Activated naive CD4-positive, alpha-beta T cell treated with anti-CD3 and anti-CD28 coated beads for 36 hours (primary cell): ENCODE results near the gene ACSM5. TPM values are rescaled to one million over a fixed set of nuclear protein-coding genes. Genes with fewer than 3 reads are reported as not detected.
"Not testable (repeated sequence)": the region's sequence is repeated elsewhere in the genome, so short reads cannot be mapped to it uniquely, and the experiment has no call there.

ENCODE experiments used
- CTCF ChIA-PET: fragments of 350-600 bp; sonication (Branson Sonifier 250); formaldehyde crosslinking; loops from one replicate; lab custom pipeline; 2021; ENCODE audit warnings: antibody characterized with exemption; lab: Charles Lee
- DNase-seq: peaks from one replicate; pipeline ENCODE4 v3.0.0-alpha.2; 2020
- H3K27ac Mint-ChIP-seq: one replicate; pipeline ENCODE4 v1.8.0; 2021; ENCODE audit warnings: mild to moderate bottlenecking, mixed read lengths
- H3K27me3 Mint-ChIP-seq: one replicate; pipeline ENCODE4 v1.8.0; 2021; ENCODE audit warnings: low read depth, mixed read lengths
- H3K36me3 Mint-ChIP-seq: one replicate; pipeline ENCODE4 v1.8.0; 2021; ENCODE audit warnings: low read depth, mixed read lengths
- H3K4me1 Mint-ChIP-seq: one replicate; pipeline ENCODE4 v1.8.0; 2021; ENCODE audit warnings: low read depth, mixed read lengths
- H3K4me3 Mint-ChIP-seq: one replicate; pipeline ENCODE4 v1.8.0; 2021; ENCODE audit warnings: mild to moderate bottlenecking, moderate library complexity, mixed read lengths
- H3K9me3 Mint-ChIP-seq: one replicate; pipeline ENCODE4 v1.8.0; 2021; ENCODE audit warnings: mixed read lengths
- intact Hi-C: fragments of 100-400 bp; cut with micrococcal nuclease; formaldehyde crosslinking; loops from one replicate; pipeline ENCODE4 v1.15.1; 2023
- total RNA-seq, 2 experiments: library from RNA; stranded (reverse); gene quantifications; one replicate each; pipeline ENCODE4 v1.2.3, GENCODE V29; 2021

The ACSM5 gene
- total RNA-seq, 2 experiments from 2014 or later: not detected

DNA sequence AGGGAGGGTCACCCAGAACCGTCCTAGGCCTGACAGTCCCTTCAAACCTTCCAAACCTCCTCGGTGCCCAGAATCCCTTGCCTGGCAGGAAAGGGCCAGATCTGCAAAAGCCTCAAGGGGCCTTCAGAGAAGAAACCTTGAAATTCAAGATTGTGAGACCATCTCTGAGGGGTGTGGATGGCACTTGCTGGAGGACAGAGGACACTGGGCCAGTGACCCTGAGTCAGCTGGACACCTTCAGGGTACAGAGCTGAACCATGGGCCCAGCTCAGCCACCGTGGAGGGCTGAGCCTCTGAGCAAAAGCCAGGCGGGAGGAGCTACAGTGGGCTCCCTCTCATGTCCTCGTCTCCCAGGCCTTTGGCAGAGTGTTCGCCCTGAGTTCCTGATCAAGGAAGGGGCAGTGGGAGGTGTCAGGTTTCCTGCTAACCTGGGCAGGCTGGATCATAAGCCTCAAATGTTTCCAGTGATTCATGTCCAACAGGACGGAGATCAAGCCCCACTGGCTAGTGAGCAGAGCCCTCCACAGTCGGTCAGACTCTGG is 7.8 kb upstream of the ACSM5 start:
- intact Hi-C loops: no loop called here
- DNase-seq: no peak
- H3K4me3 Mint-ChIP-seq: no peak overlapping the region
- no peaks in the 10 kb centered on the region for H3K27me3 Mint-ChIP-seq
- no peaks in the 10 kb centered on the region for H3K36me3 Mint-ChIP-seq
- CTCF ChIA-PET: no interaction called here
- no peak overlapping the region for H3K27ac Mint-ChIP-seq
- H3K9me3 Mint-ChIP-seq: no peaks in the 10 kb centered on the region
- H3K4me1 Mint-ChIP-seq: no peaks in the 10 kb centered on the region

DNA sequence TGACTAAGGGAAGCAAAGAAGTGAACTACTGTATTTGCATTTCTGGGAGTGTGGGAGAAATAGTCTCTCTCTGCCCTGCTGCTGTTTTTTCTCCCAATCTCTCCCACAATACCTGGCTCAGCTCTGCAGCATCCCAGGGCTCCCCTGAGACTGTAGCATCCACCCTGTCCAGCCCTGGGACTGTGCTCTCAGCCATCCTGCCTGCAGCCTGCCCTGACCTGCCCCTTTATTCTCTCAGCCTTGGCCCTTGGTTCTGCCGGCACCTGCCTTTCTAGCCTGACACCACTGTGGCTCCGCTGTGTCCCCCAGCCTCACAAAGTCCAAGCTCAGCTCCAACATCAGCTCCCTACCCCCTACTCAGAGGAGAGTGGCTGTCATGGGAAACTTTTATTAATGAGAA is 6.7 kb upstream of the ACSM5 start:
- Mint-ChIP-seq H3K9me3 (no peaks in the 10 kb centered on the region), H3K27me3 (no peaks in the 10 kb centered on the region), H3K4me3 (no peak overlapping the region), H3K4me1 (no peaks in the 10 kb centered on the region), H3K36me3 (no peaks in the 10 kb centered on the region), H3K27ac (no peak overlapping the region)
- CTCF ChIA-PET: no interaction called here
- no peak for DNase-seq
- intact Hi-C loops: no loop called here

- no peaks in the 10 kb centered on the region for H3K9me3 Mint-ChIP-seq
- CTCF ChIA-PET: no interaction called here
- intact Hi-C loops: no loop called here
Measured at GRCh38 chr16:20404637-20405036, 4.7 kb upstream of the ACSM5 start, which contains the start of gene PDILT. Gene PDILT (minus strand): TSS chr16:20404737. CDS start chr16:20399300, 5,437 bp downstream.

DNA sequence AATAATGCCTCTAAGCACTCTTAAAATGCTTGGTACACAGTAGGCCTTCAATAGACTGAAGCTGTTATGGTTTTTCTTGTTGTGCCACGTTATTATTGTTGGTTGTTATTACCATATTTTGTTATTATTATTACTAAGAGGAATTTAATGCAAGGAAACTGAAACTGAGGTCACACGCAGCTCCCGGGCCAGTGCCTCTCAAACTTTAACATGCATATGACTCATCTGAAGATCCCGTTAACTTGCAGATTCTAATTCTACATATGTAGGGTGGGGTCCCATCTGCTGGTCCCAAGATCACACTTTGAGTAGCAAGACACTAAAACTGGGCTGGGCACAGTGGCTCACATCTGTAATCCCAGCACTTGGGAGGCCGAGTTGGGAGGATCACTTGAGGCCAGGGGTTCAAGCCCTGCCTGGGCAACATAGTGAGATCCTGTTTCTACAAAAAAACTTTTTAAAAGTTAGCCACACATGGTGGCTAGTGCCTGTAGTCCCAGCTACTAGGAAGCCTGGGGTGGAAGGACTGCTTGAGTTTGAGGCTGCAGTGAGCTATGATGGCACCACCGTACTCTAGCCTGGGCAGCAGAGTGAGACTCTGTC is 888 bp downstream of the ACSM5 start:
- H3K27me3 Mint-ChIP-seq: peaks cover 8% of the 10 kb centered on the region
- no peaks in the 10 kb centered on the region for H3K9me3 Mint-ChIP-seq
- CTCF ChIA-PET: no interaction called here
- no peak for DNase-seq
- H3K36me3 Mint-ChIP-seq: no peaks in the 10 kb centered on the region
- H3K4me1 Mint-ChIP-seq: no peaks in the 10 kb centered on the region
- H3K4me3 Mint-ChIP-seq: no peak overlapping the region
- intact Hi-C loops: no loop called here
- no peak overlapping the region for H3K27ac Mint-ChIP-seq

More at GRCh38 chr16:20404637-20405036, 4.7 kb upstream of the ACSM5 start, which contains the start of gene PDILT:
- Mint-ChIP-seq H3K4me3 (no peak within 1 kb of the TSS), H3K4me1 (no peaks in the 10 kb centered on the region), H3K36me3 (no peaks in the 10 kb centered on the region), H3K27ac (no peak within 1 kb of the TSS), H3K27me3 (no peaks in the 10 kb centered on the region)
- no peak for DNase-seq

GRCh38 chr16:20411055-20411454 is 1.7 kb downstream of the ACSM5 start:
- Mint-ChIP-seq H3K4me3 (no peak overlapping the region), H3K9me3 (no peaks in the 10 kb centered on the region), H3K4me1 (no peaks in the 10 kb centered on the region), H3K27ac (no peak overlapping the region), H3K27me3 (peaks cover 12% of the 10 kb centered on the region), H3K36me3 (no peaks in the 10 kb centered on the region)
- intact Hi-C loops: no loop called here
- DNase-seq: no peak
- CTCF ChIA-PET: no interaction called here

GRCh38 chr16:20415541-20415940 is 6.2 kb downstream of the ACSM5 start:
- no peak overlapping the region for H3K27ac Mint-ChIP-seq
- H3K27me3 Mint-ChIP-seq: peaks cover 12% of the 10 kb centered on the region
- H3K9me3 Mint-ChIP-seq: no peaks in the 10 kb centered on the region
- intact Hi-C loops: no loop called here
- no peaks in the 10 kb centered on the region for H3K36me3 Mint-ChIP-seq
- CTCF ChIA-PET: no interaction called here
- DNase-seq: no peak
- H3K4me1 Mint-ChIP-seq: no peaks in the 10 kb centered on the region
- no peak overlapping the region for H3K4me3 Mint-ChIP-seq

GRCh38 chr16:20419093-20419492 is 9.8 kb downstream of the ACSM5 start:
- CTCF ChIA-PET, H3K9me3 Mint-ChIP-seq, H3K27me3 Mint-ChIP-seq, H3K36me3 Mint-ChIP-seq, H3K4me3 Mint-ChIP-seq, H3K27ac Mint-ChIP-seq, intact Hi-C loops, DNase-seq, H3K4me1 Mint-ChIP-seq: not testable (repeated sequence)

DNA sequence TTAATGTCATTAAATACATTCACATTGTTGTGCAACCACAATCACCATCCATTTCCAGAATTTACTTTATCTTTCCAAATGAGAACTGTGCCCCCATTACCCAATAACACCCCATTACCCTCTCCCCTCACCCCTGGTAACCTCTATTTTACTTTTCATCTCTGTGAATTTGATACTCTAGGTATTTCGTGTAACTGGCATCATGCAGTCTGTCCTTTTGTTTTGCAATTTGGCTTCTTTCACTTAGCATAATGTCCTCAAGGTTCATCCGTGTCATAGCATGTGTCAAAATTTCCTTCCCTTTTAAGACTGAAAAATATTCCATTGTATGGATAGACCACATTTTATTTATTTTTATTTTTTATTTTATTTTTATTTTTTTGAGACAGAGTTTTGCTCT is 12.4 kb downstream of the ACSM5 start:
- CTCF ChIA-PET, H3K27me3 Mint-ChIP-seq, H3K27ac Mint-ChIP-seq, H3K9me3 Mint-ChIP-seq, H3K4me3 Mint-ChIP-seq, H3K36me3 Mint-ChIP-seq, intact Hi-C loops, H3K4me1 Mint-ChIP-seq, DNase-seq: not testable (repeated sequence)

- H3K9me3 Mint-ChIP-seq, intact Hi-C loops, H3K27me3 Mint-ChIP-seq: not testable (repeated sequence)
Measured at GRCh38 chr16:20423772-20424128, 14.4 kb downstream of the ACSM5 start.

GRCh38 chr16:20424129-20424866 is 15.0 kb downstream of the ACSM5 start:
- Mint-ChIP-seq H3K36me3 (no peaks in the 10 kb centered on the region), H3K9me3 (no peaks in the 10 kb centered on the region), H3K27ac (no peak overlapping the region), H3K27me3 (peaks cover 1% of the 10 kb centered on the region), H3K4me3 (no peak overlapping the region), H3K4me1 (no peaks in the 10 kb centered on the region)
- CTCF ChIA-PET: no interaction called here
- intact Hi-C loops: no loop called here
- no peak for DNase-seq

More at GRCh38 chr16:20423772-20424128, 14.4 kb downstream of the ACSM5 start:
- CTCF ChIA-PET, H3K36me3 Mint-ChIP-seq, DNase-seq, H3K27ac Mint-ChIP-seq, H3K4me1 Mint-ChIP-seq, H3K4me3 Mint-ChIP-seq: not testable (repeated sequence)

- H3K4me3 Mint-ChIP-seq, H3K4me1 Mint-ChIP-seq, H3K9me3 Mint-ChIP-seq, CTCF ChIA-PET, H3K36me3 Mint-ChIP-seq, intact Hi-C loops, DNase-seq, H3K27me3 Mint-ChIP-seq, H3K27ac Mint-ChIP-seq: not testable (repeated sequence)
Measured at GRCh38 chr16:20427401-20427797, 18.1 kb downstream of the ACSM5 start.

- H3K9me3 Mint-ChIP-seq, H3K36me3 Mint-ChIP-seq, H3K27me3 Mint-ChIP-seq, DNase-seq, H3K4me1 Mint-ChIP-seq, intact Hi-C loops, H3K27ac Mint-ChIP-seq, H3K4me3 Mint-ChIP-seq: not testable (repeated sequence)
- CTCF ChIA-PET: interaction anchor here (0.7 kb wide), 1 partner anchor 95 kb away, joined by 3 read pairs; no protein-coding TSS in a partner anchor
Measured at GRCh38 chr16:20429499-20429898, 20.2 kb downstream of the ACSM5 start.

DNA sequence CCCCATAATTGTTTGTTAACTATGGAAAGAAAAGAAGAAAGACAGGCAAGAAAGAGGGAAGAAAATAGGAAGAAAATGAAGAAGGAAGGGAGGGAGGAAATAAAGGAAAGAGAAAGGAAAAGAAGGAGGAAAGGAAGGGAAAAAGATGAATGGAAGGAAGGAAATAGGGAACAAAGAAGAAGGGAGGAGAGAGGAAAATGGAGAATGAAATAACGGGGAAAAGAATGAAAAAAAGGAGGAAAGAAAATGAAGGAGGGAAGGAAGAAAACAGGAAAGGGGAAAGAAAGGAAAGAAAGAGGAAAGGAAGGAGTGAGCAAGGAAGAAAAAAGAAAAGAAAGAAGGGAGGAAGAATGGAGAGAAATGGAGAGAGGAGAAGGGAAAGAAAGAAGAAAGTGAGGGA is 21.1 kb downstream of the ACSM5 start:
- H3K27ac Mint-ChIP-seq, H3K27me3 Mint-ChIP-seq, H3K36me3 Mint-ChIP-seq, intact Hi-C loops, H3K4me1 Mint-ChIP-seq, H3K9me3 Mint-ChIP-seq, DNase-seq, H3K4me3 Mint-ChIP-seq, CTCF ChIA-PET: not testable (repeated sequence)
